Retina (tissue), 1 donor: ENCODE data around the gene PDE1C.

Experiments
- DNase-seq: peaks from one replicate; pipeline ENCODE4 v3.0.0-alpha.2; 2016

PDE1C gene

GRCh38 chr7:32074787-32075585 is 4.8 kb upstream of the PDE1C start:
- DNase-seq: no peak

- no peak for DNase-seq
These were observed 3.3 kb upstream of the PDE1C start for GRCh38 chr7:32073533-32073932.

DNA sequence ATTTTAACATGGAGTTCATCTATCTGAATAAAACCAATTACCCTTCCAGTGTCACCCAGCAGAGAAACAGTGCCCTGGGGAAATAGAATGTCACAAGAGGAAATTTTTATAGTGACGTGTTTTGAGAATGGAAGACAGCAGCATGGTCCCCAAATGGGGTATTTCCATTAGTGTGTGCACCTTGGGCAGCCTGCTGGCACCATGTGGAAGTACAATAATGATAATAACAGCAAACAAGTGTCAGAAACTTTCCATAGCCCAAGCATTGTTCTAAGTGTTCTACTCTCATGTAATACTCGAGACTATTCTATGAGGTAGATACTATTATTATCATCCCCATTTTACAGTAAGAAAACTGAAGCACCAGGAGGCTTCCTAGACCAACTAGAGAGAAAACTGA is 2.2 kb upstream of the PDE1C start:
- DNase-seq: no peak

GRCh38 chr7:32071466-32072091 is 1.4 kb upstream of the PDE1C start:
- DNase-seq: no peak

DNA sequence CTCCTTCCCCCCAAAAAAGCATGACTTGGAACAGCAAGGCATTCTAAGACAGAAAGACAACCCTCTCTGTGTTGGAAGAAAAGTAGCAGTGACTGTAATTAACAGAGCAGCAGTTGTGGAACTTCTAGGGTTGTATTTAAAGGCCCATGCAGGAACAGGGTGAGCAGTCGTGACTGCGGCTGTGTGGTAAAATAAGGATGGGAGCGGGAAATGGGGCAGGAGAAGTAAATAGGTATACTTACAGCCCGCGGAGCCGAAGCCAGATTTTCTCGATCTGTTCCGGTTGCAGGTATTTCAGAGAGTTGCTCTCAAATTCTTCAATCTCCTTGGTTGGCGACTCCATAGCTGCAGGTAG is 179 bp downstream of the PDE1C start:
- no peak for DNase-seq

GRCh38 chr7:32069116-32069650 is 1.0 kb downstream of the PDE1C start:
- DNase-seq: no peak

DNA sequence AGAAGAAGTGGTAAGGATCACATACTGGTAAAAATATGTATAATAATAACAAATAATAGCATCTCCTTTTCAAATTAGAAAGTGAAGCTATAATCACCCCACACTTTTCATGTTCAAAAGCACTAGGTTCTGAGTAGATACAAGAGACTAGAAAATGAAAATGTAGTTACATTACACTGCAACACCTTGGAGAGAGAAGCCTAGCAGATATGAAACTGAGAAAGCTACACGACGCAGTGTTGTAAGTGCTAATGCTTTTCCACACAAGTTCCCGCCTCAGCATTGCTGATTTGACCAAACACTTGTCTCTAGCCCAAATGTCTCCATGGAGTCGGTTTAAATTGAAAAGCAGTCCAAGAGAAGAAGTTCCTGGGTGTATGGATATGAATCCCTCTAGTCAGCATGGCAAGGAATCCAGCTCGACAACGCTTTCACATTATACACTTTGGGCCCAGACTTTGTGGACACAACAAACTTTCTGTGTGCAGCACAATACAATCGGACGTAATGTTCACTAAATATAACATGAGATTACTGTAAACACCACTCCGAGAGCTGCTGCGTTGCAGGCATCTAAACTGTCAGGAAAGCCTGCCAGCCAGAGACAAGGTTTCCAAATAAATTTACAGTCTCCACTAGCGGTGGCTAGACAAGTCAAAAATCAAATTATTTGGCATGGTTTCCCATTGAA is 1.7 kb downstream of the PDE1C start:
- DNase-seq: no peak

GRCh38 chr7:32066441-32066840 is 3.8 kb downstream of the PDE1C start:
- DNase-seq: no peak

GRCh38 chr7:32063614-32064013 is 6.6 kb downstream of the PDE1C start:
- no peak for DNase-seq

- no peak for DNase-seq
These were observed 8.1 kb downstream of the PDE1C start for GRCh38 chr7:32062150-32062549.

GRCh38 chr7:32061346-32061745 is 8.9 kb downstream of the PDE1C start:
- DNase-seq: no peak

GRCh38 chr7:32059289-32060011 is 10.8 kb downstream of the PDE1C start:
- no peak for DNase-seq

DNA sequence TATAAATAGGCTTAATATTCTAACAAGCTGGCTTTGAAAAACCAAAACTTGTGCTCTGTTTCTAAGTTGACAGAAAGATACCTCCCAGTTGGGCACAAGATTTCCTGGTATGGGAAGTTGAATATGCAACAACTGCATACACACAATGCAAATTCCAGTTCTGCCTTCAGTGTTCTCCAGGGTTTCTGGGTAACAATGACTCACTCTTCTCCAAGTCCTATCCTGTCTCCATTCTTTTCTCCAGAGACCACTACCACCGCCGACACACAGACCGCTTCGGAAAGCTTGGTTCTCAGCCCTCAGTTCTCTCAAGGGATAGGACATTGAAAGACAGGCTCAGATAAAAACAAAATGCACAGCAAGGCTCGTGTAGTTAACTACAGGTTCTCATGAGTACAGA is 12.2 kb downstream of the PDE1C start:
- no peak for DNase-seq

GRCh38 chr7:32056767-32057166 is 13.4 kb downstream of the PDE1C start:
- no peak for DNase-seq

GRCh38 chr7:32053204-32053603 is 17.0 kb downstream of the PDE1C start:
- no peak for DNase-seq

- no peak for DNase-seq
These were observed 19.1 kb downstream of the PDE1C start for GRCh38 chr7:32051128-32051527.

DNA sequence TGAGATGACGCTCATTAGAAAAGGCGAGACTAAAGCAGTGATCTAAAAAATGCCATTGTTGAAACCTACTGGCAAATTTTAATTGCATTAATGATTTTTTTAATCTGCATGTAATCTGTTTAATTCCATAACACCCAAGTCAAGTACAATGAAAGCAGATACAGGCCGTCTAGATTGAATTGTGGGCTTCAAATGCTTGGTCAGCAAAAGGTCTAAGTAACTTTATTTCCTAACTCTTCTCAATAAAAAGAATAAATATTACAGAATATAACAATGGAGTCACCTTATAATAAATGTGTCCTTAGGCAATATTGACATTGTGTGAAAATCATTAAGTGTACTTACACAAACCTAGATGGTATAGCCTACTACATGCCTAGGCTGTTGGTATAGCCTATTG is 20.6 kb downstream of the PDE1C start:
- no peak for DNase-seq

DNA sequence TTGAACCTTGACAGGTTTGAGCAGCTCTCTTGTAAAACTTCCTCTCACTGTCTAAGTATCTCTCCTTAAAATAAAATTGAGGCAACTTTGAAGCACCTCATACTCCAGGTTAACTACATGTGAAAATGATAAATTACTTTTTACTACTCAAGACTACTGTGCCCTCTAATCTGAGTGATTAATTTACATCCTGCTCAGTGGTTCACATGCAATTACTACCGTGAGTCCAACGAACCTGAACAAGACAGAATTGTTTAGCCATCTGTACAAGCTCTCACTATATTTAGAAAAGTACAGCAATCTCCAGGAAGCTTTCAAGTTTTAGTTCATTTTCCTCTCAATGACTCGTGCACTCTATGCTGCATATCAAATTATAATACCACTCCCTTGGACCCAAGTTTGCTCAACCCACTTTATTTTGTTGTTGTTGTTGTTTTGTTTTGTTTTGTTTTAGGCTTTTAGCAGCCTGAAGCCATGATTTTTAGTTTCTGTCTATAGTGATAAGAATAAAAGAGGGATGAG is 21.2 kb downstream of the PDE1C start:
- DNase-seq: no peak

GRCh38 chr7:32047801-32048200 is 22.4 kb downstream of the PDE1C start:
- no peak for DNase-seq

DNA sequence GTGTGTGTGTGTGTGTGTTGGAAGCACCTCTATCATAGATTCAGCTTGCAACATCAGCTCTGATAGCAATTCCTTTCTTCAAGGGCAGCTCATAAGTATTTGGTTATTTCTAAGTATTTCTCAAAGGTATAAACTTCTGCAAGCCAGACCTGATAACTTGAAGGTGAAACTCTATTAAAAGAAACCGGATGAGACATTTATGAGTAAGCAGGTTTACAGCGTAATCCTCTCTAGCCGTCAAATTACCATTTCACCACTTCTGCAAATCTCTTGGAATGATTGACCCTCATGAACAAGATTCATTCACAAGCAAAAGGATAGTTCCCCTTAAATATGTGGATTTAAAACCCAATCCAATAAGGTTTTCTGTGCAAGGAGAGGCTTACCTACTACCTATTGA is 23.1 kb downstream of the PDE1C start:
- DNase-seq: no peak

DNA sequence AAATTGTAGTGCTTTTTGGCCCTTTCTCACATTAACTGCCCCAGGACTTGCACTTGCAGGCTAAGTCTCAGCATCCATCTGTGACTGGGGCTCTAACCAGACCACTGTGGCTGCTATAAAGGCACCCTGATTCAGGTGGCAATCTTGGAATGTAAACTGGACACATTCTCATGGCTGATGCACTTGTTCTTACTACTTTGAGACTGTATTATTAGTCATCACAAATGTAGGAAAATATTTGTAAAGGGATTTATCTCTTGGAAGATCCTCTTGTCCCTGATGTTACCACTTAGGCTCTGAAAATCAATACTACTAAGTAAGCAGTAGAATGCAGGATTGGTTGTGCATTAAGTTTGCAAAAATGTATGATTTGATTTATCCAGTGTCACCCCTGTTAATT is 25.0 kb downstream of the PDE1C start:
- no peak for DNase-seq

DNA sequence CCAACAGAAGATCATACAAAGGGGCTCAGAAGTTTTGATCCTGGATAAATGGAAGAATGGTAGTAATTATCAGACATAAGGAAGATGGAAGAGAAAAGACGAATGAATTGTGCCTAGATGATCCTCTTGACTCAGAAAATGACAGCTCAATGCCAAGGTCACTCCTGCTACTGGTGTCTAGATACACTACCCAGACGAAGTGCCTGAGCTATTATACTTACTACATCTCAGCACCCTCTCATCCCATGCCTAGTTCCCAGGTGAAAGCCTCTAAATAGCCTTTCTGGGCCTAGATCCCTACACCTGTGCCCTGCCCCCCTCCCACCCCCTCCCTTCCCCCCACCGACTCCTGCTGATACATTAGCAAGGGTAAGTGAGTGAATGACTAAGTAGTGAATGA is 25.5 kb downstream of the PDE1C start:
- DNase-seq: no peak

DNA sequence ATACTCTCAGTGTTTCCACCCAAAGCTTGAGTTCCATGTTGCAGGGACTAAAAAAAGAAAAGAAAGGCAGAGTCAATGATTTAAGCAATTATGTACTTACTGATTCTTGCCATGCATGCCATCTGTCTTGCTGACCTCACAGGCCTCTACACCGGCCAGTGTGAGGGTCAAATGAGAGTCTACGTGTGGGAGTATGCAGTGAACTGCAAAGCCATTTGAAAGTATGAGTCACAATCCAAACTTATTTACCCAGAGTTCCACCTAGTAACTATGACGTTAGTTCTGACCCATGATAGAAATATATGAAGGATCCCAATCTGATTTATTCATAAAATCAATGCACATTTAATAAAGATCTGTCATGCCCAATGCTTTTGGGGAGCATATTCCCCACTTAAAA is 26.5 kb downstream of the PDE1C start:
- DNase-seq: no peak
